Smooth muscle cell (in vitro differentiated cells): ENCODE data around the gene CES5A. TPM values are rescaled to one million over a fixed set of nuclear protein-coding genes. Genes with fewer than 3 reads are reported as not detected.

Experiments
- DNase-seq: peaks from one replicate; lab custom pipeline; 2025; ENCODE audit not compliant: unreplicated experiment; lab: John Stamatoyannopoulos, UW
- H2AFZ ChIP-seq: fragments of 200-600 bp; sonication (generic); 2 replicates; pipeline ENCODE4 v1.6.0; 2016; ENCODE audit warnings: antibody characterized with exemption, low read depth, mild to moderate bottlenecking
- H3F3A ChIP-seq: fragments of 200-600 bp; sonication (generic); 2 replicates; pipeline ENCODE4 v1.6.0; 2017; ENCODE audit warnings: antibody characterized with exemption, low read depth
- H3K27ac ChIP-seq: fragments of 200-600 bp; sonication (generic); 2 replicates; pipeline ENCODE4 v1.5.1; 2016; ENCODE audit warnings: low read depth, mild to moderate bottlenecking
- H3K27me3 ChIP-seq: fragments of 200-600 bp; sonication (generic); 2 replicates; pipeline ENCODE4 v1.6.1; 2016; ENCODE audit warnings: low read depth, mild to moderate bottlenecking
- H3K36me3 ChIP-seq: fragments of 200-600 bp; sonication (generic); 2 replicates; pipeline ENCODE4 v1.5.1; 2016; ENCODE audit warnings: low read depth
- H3K4me1 ChIP-seq: fragments of 200-600 bp; sonication (generic); 2 replicates; pipeline ENCODE4 v1.5.1; 2016; ENCODE audit warnings: low read depth
- H3K4me2 ChIP-seq: fragments of 200-600 bp; sonication (generic); 2 replicates; pipeline ENCODE4 v1.6.0; 2016; ENCODE audit warnings: mild to moderate bottlenecking
- H3K4me3 ChIP-seq: fragments of 200-600 bp; sonication (generic); 2 replicates; pipeline ENCODE4 v1.5.1; 2016; ENCODE audit warnings: mild to moderate bottlenecking
- H3K79me2 ChIP-seq: fragments of 200-600 bp; sonication (generic); 2 replicates; pipeline ENCODE4 v1.6.0; 2016; ENCODE audit warnings: low read depth, mild to moderate bottlenecking
- H3K9ac ChIP-seq: fragments of 200-600 bp; sonication (generic); 2 replicates; pipeline ENCODE4 v1.6.0; 2016; ENCODE audit warnings: low read depth
- H3K9me3 ChIP-seq: fragments of 200-600 bp; sonication (generic); replicated peaks from 2 replicates; pipeline ENCODE4 v1.5.1; 2016; ENCODE audit warnings: low read depth
- H4K20me1 ChIP-seq: fragments of 200-600 bp; sonication (generic); 2 replicates; pipeline ENCODE4 v1.6.0; 2016; ENCODE audit warnings: low read depth
- CTCF ChIP-seq: fragments of 200-600 bp; sonication (generic); IDR thresholded peaks from 2 replicates; pipeline ENCODE4 v1.5.1; 2017; ENCODE audit warnings: borderline replicate concordance, mild to moderate bottlenecking, antibody characterized with exemption; ENCODE audit not compliant: insufficient read depth, poor library complexity, severe bottlenecking
- WGBS: methylation state at CpG from one replicate; pipeline ENCODE4 v1.1.7; 2016; ENCODE audit warnings: low lambda C conversion rate; 5-methylcytosine and 5-hydroxymethylcytosine counted together
- polyA plus RNA-seq: library from polyadenylated mRNA; unstranded; fragments of >200 nt; fragmentation: Nextera tagmentation; extraction: Ambion mirVana; gene quantifications from 2 replicates; pipeline ENCODE4 v1.2.1, GENCODE V29; 2016
- total RNA-seq: library from RNA; depleted of rRNA; stranded (reverse); fragments of >200 nt; gene quantifications from 2 replicates; pipeline ENCODE4 v1.2.3, GENCODE V29; 2014

Gene CES5A
- total and polyA plus RNA-seq, 2 experiments from 2014 or later: not detected

GRCh38 chr16:55889518-55889917 is 14.3 kb upstream of the CES5A start:
- TF ChIP-seq CTCF: no peak
- no peak for DNase-seq
- no peak overlapping the region for H3K27ac ChIP-seq
- no peaks in the 10 kb centered on the region for H3K4me1 ChIP-seq
- H3K9me3 ChIP-seq: no peaks in the 10 kb centered on the region
- H3F3A ChIP-seq: no peaks in the 10 kb centered on the region
- H3K4me2 ChIP-seq: no peak overlapping the region
- no peak overlapping the region for H3K4me3 ChIP-seq
- no peak overlapping the region for H2AFZ ChIP-seq
- no peaks in the 10 kb centered on the region for H3K36me3 ChIP-seq
- no peaks in the 10 kb centered on the region for H3K79me2 ChIP-seq
- WGBS: 95% methylated on average over 2 of the region's 2 CpGs
- no peaks in the 10 kb centered on the region for H4K20me1 ChIP-seq
- H3K9ac ChIP-seq: no peak overlapping the region
- H3K27me3 ChIP-seq: no peaks in the 10 kb centered on the region

DNA sequence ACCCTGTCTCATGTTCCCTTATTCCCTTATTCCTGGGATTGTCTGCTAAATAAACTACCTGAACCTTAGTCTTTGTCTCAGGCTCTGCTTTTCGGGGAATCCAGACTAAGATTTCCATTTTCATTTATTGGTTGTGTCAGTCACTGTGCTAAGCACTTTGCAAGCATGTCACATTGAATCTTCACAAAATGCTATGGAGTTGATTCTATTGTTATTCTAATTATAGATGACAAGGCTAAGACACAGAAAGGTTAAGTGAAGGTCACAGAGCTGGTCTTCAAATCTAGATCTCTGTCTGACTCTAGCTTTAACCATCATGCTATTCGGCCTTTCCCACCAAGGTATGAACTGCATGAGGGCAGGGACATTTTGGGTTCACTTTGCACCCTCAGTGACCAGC is 13.4 kb upstream of the CES5A start:
- no peaks in the 10 kb centered on the region for H3K79me2 ChIP-seq
- no peaks in the 10 kb centered on the region for H3K27me3 ChIP-seq
- no peak overlapping the region for H2AFZ ChIP-seq
- DNase-seq: no peak
- no peak overlapping the region for H3K4me3 ChIP-seq
- WGBS: 86% methylated on average over 2 of the region's 2 CpGs
- H3K9me3 ChIP-seq: no peaks in the 10 kb centered on the region
- no peak overlapping the region for H3K4me2 ChIP-seq
- no peaks in the 10 kb centered on the region for H3F3A ChIP-seq
- H4K20me1 ChIP-seq: no peaks in the 10 kb centered on the region
- TF ChIP-seq CTCF: no peak
- no peak overlapping the region for H3K27ac ChIP-seq
- no peaks in the 10 kb centered on the region for H3K36me3 ChIP-seq
- no peaks in the 10 kb centered on the region for H3K4me1 ChIP-seq
- no peak overlapping the region for H3K9ac ChIP-seq

GRCh38 chr16:55876854-55877253 is 1.7 kb upstream of the CES5A start:
- no peak for TF ChIP-seq CTCF
- Histone ChIP-seq H2AFZ (no peak overlapping the region), H3K4me3 (no peak overlapping the region), H3F3A (no peaks in the 10 kb centered on the region), H3K9me3 (no peaks in the 10 kb centered on the region), H3K4me2 (no peak overlapping the region), H3K9ac (peak overlapping the region; percentile 29), H3K36me3 (no peaks in the 10 kb centered on the region), H3K27ac (no peak overlapping the region), H4K20me1 (no peaks in the 10 kb centered on the region), H3K79me2 (no peaks in the 10 kb centered on the region), H3K27me3 (no peaks in the 10 kb centered on the region), H3K4me1 (no peaks in the 10 kb centered on the region)
- WGBS: 56% methylated on average over 4 of the region's 4 CpGs
- DNase-seq: no peak

DNA sequence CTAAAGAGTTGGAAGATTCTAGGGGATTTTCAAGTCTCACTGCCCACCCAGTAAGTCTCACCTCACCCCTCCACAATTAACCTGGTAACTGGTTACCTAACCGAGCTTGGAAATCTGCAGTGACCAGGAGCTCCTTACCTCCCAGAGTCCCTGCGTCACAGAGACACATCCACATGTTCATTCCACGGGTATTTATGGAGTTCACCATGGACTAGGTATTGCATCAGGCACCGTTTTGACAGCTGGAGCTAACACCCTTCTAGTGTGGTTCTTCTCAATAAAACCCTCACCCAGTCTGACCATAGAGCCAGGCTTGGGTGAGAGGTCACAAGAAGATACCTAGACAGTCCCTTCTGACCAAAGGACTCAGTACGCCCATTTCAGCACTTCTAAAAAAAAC is 2.1 kb downstream of the CES5A start:
- Histone ChIP-seq H3K36me3 (no peaks in the 10 kb centered on the region), H4K20me1 (no peaks in the 10 kb centered on the region), H3K27ac (no peak overlapping the region), H3K4me3 (no peak overlapping the region), H3K4me2 (no peak overlapping the region), H3K4me1 (no peaks in the 10 kb centered on the region), H3F3A (no peaks in the 10 kb centered on the region), H3K27me3 (no peaks in the 10 kb centered on the region), H2AFZ (no peak overlapping the region), H3K9ac (no peak overlapping the region), H3K79me2 (no peaks in the 10 kb centered on the region), H3K9me3 (no peaks in the 10 kb centered on the region)
- WGBS: 92% methylated on average over 5 of the region's 5 CpGs
- DNase-seq: no peak
- TF ChIP-seq CTCF: no peak
